OCI-LY7 (cell line): Measurements from ENCODE around the gene RAB3IP.

Experiments used
- CTCF ChIP-seq: fragments of 200-600 bp; sonication (generic); conservative IDR thresholded peaks from 2 replicates; pipeline ENCODE4 v1.5.1; 2014; ENCODE audit warnings: mild to moderate bottlenecking, antibody characterized with exemption, low read length, moderate library complexity, mixed read lengths
- EZH2phosphoT487 ChIP-seq: fragments of 200-600 bp; sonication (generic); IDR thresholded peaks from 2 replicates; pipeline ENCODE4 v1.6.1; 2018; ENCODE audit warnings: low read depth, borderline replicate concordance, mild to moderate bottlenecking, mixed run types, antibody characterized with exemption, low read length, moderate library complexity, mixed read lengths

GRCh38 chr12:69846976-69847375 lies 108.3 kb downstream of the RAB3IP start:
- TF ChIP-seq CTCF, result no peak
- TF ChIP-seq EZH2phosphoT487, result no peak
